ENCODE results near the gene PIF1. TPM values are rescaled to one million over a fixed set of nuclear protein-coding genes. Genes with fewer than 3 reads are reported as not detected.

The PIF1 gene
- total RNA-seq, 1 donor from 2014 or later, result 2.3 TPM

- no peak for DNase-seq (ENCODE audit: low read depth)
- no peak overlapping the region for H3K4me3 ChIP-seq (ENCODE audit: low read depth, low read length)
- H3K27me3 ChIP-seq (ENCODE audit: control insufficient read depth, insufficient read depth, low read length), result peaks cover 3% of the 10 kb centered on the region
- H3K36me3 ChIP-seq (ENCODE audit: control insufficient read depth, insufficient read depth, low read length), result no peaks in the 10 kb centered on the region
- no peak for TF ChIP-seq CTCF (IDR thresholded peaks at IDR 0.05; ENCODE audit: insufficient read depth, low read length, poor library complexity, severe bottlenecking)
Observed at GRCh38 chr15:64810497-64811326, 14.7 kb downstream of the PIF1 start.

GRCh38 chr15:64809649-64810496 lies 15.6 kb downstream of the PIF1 start:
- TF ChIP-seq CTCF (IDR thresholded peaks at IDR 0.05; ENCODE audit: insufficient read depth, low read length, poor library complexity, severe bottlenecking), result peak; percentile 98
- Histone ChIP-seq H3K27me3 (ENCODE audit: control insufficient read depth, insufficient read depth, low read length) (peaks cover 3% of the 10 kb centered on the region), H3K4me3 (ENCODE audit: low read depth, low read length) (no peak overlapping the region), H3K36me3 (ENCODE audit: control insufficient read depth, insufficient read depth, low read length) (no peaks in the 10 kb centered on the region)
- DNase-seq (ENCODE audit: low read depth), result no peak

DNA sequence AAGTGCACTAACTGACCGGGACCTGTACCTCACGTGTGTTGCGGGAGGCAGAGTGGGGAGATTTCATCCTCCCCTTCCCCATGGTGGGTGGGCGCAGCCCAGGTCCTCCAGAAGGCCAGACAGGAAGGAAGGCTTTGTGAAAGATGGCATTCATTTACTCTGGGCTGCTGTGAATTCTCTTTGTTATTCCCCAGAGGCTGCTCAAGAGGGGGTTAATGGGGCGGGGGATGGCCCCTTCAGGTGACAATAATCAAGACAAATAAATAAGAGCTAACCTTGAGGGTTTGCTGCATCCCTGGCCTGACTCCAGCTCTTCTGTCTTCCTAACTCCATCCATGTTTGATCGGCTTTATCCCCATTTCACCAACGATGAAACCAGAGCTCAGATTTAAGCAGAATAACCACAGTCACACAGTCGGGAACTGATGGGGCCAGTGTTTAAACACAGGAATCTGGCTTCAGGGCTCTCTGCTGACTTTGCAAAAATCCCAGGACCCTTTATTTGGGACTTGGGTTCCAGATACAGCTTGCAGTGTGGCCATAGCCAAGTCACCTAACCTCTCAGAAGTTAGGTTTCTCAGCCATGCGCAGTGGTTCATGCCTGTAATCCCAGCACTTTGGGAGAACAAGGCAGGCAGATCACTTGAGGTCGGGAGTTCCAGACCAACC lies 16.5 kb downstream of the PIF1 start:
- Histone ChIP-seq H3K4me3 (ENCODE audit: low read depth, low read length) (no peak overlapping the region), H3K36me3 (ENCODE audit: control insufficient read depth, insufficient read depth, low read length) (no peaks in the 10 kb centered on the region), H3K27me3 (ENCODE audit: control insufficient read depth, insufficient read depth, low read length) (peaks cover 3% of the 10 kb centered on the region)
- TF ChIP-seq CTCF (IDR thresholded peaks at IDR 0.05; ENCODE audit: insufficient read depth, low read length, poor library complexity, severe bottlenecking), result no peak
- DNase-seq (ENCODE audit: low read depth), result no peak

- DNase-seq (ENCODE audit: low read depth), result no peak
- H3K36me3 ChIP-seq (ENCODE audit: control insufficient read depth, insufficient read depth, low read length), result no peaks in the 10 kb centered on the region
- TF ChIP-seq CTCF (IDR thresholded peaks at IDR 0.05; ENCODE audit: insufficient read depth, low read length, poor library complexity, severe bottlenecking), result no peak
- peaks cover 3% of the 10 kb centered on the region for H3K27me3 ChIP-seq (ENCODE audit: control insufficient read depth, insufficient read depth, low read length)
- no peak overlapping the region for H3K4me3 ChIP-seq (ENCODE audit: low read depth, low read length)
Observed at GRCh38 chr15:64807751-64808222, 17.7 kb downstream of the PIF1 start.

- H3K27me3 ChIP-seq (ENCODE audit: control insufficient read depth, insufficient read depth, low read length), result peaks cover 3% of the 10 kb centered on the region
- TF ChIP-seq CTCF (IDR thresholded peaks at IDR 0.05; ENCODE audit: insufficient read depth, low read length, poor library complexity, severe bottlenecking), result no peak
Observed at GRCh38 chr15:64807051-64807749, 18.2 kb downstream of the PIF1 start.

More at GRCh38 chr15:64807051-64807749, 18.2 kb downstream of the PIF1 start:
- Histone ChIP-seq H3K4me3 (ENCODE audit: low read depth, low read length) (no peak overlapping the region), H3K36me3 (ENCODE audit: control insufficient read depth, insufficient read depth, low read length) (no peaks in the 10 kb centered on the region)
- DNase-seq (ENCODE audit: low read depth), result no peak

Data from kidney epithelial cell (primary cell).